Neutrophil (primary cell): ENCODE measurements around the gene MAPK8IP2.
A peak's percentile ranks its signal among the peaks of the same experiment; 100 is the strongest.
"Not testable (repeated sequence)": the region's sequence is repeated elsewhere in the genome, so short reads cannot be mapped to it uniquely, and the experiment has no call there.

Source experiments
- H3K27ac ChIP-seq: fragments of 200-600 bp; sonication (generic); 2 replicates; pipeline ENCODE4 v1.5.1; 2016; ENCODE audit warnings: mild to moderate bottlenecking, moderate library complexity
- H3K27me3 ChIP-seq: fragments of 200-600 bp; sonication (generic); 2 replicates; pipeline ENCODE4 v1.6.0; 2016; ENCODE audit warnings: mild to moderate bottlenecking
- H3K36me3 ChIP-seq: fragments of 200-600 bp; sonication (generic); 2 replicates; pipeline ENCODE4 v1.5.1; 2017
- H3K4me1 ChIP-seq, 2 experiments: fragments of 200-600 bp in 1 of 2; sonication (generic) in 1 of 2; 1 replicate in 1 of 2; 2 replicates in 1 of 2; pipeline versions ENCODE4 v1.5.1 to v1.6.1; 2013 to 2016; ENCODE audit warnings: low read depth in 1 of 2, low read length in 1 of 2, mild to moderate bottlenecking in 1 of 2, moderate library complexity in 1 of 2; ENCODE audit not compliant: control insufficient read depth in 1 of 2, insufficient read depth in 1 of 2
- H3K4me3 ChIP-seq, 2 experiments: fragments of 200-600 bp in 1 of 2; sonication (generic) in 1 of 2; 1 replicate in 1 of 2; 2 replicates in 1 of 2; pipeline ENCODE4 v1.5.1; 2013 to 2016; ENCODE audit warnings: low read depth in 1 of 2, low read length in 1 of 2, mild to moderate bottlenecking in 1 of 2, moderate library complexity in 1 of 2
- H3K9me3 ChIP-seq: fragments of 200-600 bp; sonication (generic); 2 replicates; pipeline ENCODE4 v1.5.1; 2016
- CTCF ChIP-seq: fragments of 200-600 bp; sonication (generic); IDR thresholded peaks from 2 replicates; pipeline ENCODE4 v1.5.1; 2016; ENCODE audit warnings: antibody characterized with exemption

The MAPK8IP2 gene

GRCh38 chr22:50612528-50613221 is 12.1 kb downstream of the MAPK8IP2 start:
- no peak for TF ChIP-seq CTCF

GRCh38 chr22:50613291-50613981 is 12.8 kb downstream of the MAPK8IP2 start:
- Histone ChIP-seq H3K36me3 (no peaks in the 10 kb centered on the region), H3K4me3 (no peak overlapping the region), H3K27ac (no peak overlapping the region), H3K9me3 (no peaks in the 10 kb centered on the region), H3K27me3 (peaks cover 69% of the 10 kb centered on the region), H3K4me1 (peaks cover 0 to 3% of the 10 kb centered on the region in 2 experiments)
- no peak for TF ChIP-seq CTCF

More at GRCh38 chr22:50612528-50613221, 12.1 kb downstream of the MAPK8IP2 start:
- Histone ChIP-seq H3K27me3 (peaks cover 77% of the 10 kb centered on the region), H3K9me3 (no peaks in the 10 kb centered on the region), H3K27ac (no peak overlapping the region), H3K4me3 (no peak overlapping the region), H3K36me3 (no peaks in the 10 kb centered on the region), H3K4me1 (peaks cover 0 to 3% of the 10 kb centered on the region in 2 experiments)

- H3K27ac ChIP-seq, H3K9me3 ChIP-seq, H3K36me3 ChIP-seq, H3K4me1 ChIP-seq, H3K4me3 ChIP-seq: not testable (repeated sequence)
- H3K27me3 ChIP-seq: peaks cover 61% of the 10 kb centered on the region
These were observed 13.7 kb downstream of the MAPK8IP2 start for GRCh38 chr22:50614296-50614695.

- peak overlapping the region; percentile 98 for H3K27ac ChIP-seq
- peaks cover 6% of the 10 kb centered on the region for H3K27me3 ChIP-seq
- H3K4me3 ChIP-seq: peak overlapping the region; percentile 46 to 53
- H3K4me1 ChIP-seq: peaks cover 36 to 37% of the 10 kb centered on the region in 2 experiments
- H3K36me3 ChIP-seq: peaks cover 17% of the 10 kb centered on the region
- TF ChIP-seq CTCF: peak; percentile 84
- H3K9me3 ChIP-seq: no peaks in the 10 kb centered on the region
These were observed 20.2 kb downstream of the MAPK8IP2 start for GRCh38 chr22:50620593-50621355.

- Histone ChIP-seq H3K27me3 (peaks cover 6% of the 10 kb centered on the region), H3K4me1 (peaks cover 37 to 38% of the 10 kb centered on the region in 2 experiments), H3K9me3 (no peaks in the 10 kb centered on the region), H3K27ac (peak overlapping the region; percentile 98), H3K36me3 (peaks cover 24% of the 10 kb centered on the region), H3K4me3 (peak overlapping the region; percentile 46 to 53)
- TF ChIP-seq CTCF: no peak
These were observed 20.8 kb downstream of the MAPK8IP2 start for GRCh38 chr22:50621356-50621880.
